Measurements from ENCODE around the gene AGTRAP.

DNA sequence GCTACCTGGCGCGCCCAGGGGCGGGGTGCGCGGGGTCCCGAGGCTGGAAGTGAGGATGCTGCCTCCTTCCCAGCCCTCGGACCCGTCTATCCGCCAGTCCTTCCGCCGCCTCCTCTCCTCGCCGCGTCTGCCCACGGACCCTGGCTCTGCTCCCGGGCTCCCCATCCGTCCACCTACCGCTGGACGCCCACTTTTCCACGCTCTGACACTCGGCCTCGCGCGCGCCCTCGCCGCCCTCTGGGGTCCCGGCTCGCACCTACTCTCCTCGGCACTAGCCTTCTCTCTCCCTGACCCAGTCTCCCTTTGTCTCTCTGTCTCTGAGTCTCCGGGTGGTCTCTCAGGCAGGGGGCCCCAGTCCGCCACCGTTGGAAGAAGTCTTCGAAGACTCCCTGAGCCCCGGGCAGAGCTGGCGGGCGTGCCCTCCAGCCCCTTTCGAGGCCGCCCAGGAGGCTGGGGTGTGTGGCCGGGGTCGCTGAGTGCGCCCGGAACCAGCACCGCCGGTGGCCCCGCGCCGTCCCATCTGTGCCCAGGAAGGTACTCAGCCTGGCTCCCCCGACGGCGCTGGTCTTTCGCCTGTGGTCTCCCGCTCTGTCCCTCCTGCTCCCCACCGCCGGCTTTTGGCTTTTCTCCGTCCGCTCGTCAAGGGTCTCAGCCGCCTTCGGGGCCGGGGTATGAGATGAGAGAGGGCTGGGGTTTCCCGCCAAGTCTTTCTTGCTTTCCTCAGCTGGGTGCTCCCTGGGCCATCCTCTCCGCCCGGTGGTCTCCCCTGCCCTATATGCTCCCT lies 43.8 kb upstream of the AGTRAP start:
- no peak for TF ChIP-seq JUN (IDR thresholded peaks at IDR 0.05; ENCODE audit: borderline replicate concordance, insufficient read depth, insufficient read length, low read depth)
- no peak for TF ChIP-seq GATA2 (IDR thresholded peaks at IDR 0.05; ENCODE audit: insufficient read depth, insufficient read length, low read depth, low read length)
- TF ChIP-seq, protein P1, sequence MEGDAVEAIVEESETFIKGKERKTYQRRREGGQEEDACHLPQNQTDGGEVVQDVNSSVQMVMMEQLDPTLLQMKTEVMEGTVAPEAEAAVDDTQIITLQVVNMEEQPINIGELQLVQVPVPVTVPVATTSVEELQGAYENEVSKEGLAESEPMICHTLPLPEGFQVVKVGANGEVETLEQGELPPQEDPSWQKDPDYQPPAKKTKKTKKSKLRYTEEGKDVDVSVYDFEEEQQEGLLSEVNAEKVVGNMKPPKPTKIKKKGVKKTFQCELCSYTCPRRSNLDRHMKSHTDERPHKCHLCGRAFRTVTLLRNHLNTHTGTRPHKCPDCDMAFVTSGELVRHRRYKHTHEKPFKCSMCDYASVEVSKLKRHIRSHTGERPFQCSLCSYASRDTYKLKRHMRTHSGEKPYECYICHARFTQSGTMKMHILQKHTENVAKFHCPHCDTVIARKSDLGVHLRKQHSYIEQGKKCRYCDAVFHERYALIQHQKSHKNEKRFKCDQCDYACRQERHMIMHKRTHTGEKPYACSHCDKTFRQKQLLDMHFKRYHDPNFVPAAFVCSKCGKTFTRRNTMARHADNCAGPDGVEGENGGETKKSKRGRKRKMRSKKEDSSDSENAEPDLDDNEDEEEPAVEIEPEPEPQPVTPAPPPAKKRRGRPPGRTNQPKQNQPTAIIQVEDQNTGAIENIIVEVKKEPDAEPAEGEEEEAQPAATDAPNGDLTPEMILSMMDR (IDR thresholded peaks at IDR 0.05; ENCODE audit: extremely low read depth in 1 of 2, insufficient read depth in 1 of 2, low read depth in 1 of 2, low read length in 2 of 2): no peak
- TF ChIP-seq, protein P2, sequence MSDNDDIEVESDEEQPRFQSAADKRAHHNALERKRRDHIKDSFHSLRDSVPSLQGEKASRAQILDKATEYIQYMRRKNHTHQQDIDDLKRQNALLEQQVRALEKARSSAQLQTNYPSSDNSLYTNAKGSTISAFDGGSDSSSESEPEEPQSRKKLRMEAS (IDR thresholded peaks at IDR 0.05; ENCODE audit: insufficient read depth, insufficient read length): no peak
- TF ChIP-seq EZH2 (IDR thresholded peaks at IDR 0.05; ENCODE audit: borderline replicate concordance, low read depth, low read length, severe bottlenecking): peak; percentile 90
